IPS-11a (cell line): ENCODE results near the gene ERC2.

Experiments used
- H3K4me3 ChIP-seq: one replicate; pipeline ENCODE4 v1.5.1; 2013; ENCODE audit warnings: low read depth, low read length, control low read depth

Gene ERC2

DNA sequence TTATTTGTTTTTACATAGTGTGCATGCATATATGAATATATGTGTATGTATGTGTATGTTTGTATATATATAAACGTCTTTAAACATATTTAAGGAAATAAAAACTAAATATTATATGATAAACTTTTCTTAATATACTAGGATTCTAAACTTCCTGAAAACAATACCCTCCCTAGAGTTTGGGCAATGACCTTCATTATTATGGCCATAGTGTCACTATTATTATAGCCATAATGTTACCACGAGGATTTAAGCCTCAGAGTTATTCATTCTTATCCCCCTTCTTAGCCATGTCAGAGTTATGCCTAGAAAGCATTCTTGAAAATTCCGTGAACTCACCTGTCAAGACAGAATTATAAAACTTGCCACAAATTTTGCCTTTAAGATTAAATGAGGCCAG lies 335.5 kb downstream of the ERC2 start:
- no peak overlapping the region for H3K4me3 ChIP-seq

DNA sequence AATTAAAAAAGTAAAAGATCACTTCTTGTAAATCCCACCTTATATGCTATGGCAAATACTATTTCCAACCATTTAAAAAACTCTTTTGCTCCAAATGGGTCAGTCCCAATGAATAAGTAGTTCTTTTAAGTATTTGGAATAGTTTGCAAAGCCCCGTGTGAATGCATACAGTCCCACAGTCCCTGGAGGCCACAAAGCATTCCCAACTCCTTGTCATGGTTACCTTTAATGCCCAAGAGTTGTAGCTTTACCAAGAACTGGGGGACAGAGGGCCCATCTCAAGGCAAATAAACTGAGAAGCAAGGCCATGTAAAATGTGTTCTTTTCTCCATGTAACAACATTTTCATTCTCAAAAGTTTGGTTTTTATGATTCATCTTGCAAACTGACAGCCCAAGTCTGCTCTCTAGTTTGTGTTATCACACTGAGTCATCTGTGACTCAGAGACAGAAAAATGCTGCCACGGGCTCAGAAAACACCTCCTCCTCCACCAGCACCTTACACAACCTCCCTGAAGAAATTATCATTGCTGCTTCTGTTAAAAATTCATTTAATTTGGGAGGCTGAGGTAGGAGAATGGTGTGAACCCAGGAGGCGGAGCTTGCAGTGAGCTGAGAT lies 336.2 kb downstream of the ERC2 start:
- no peak overlapping the region for H3K4me3 ChIP-seq

DNA sequence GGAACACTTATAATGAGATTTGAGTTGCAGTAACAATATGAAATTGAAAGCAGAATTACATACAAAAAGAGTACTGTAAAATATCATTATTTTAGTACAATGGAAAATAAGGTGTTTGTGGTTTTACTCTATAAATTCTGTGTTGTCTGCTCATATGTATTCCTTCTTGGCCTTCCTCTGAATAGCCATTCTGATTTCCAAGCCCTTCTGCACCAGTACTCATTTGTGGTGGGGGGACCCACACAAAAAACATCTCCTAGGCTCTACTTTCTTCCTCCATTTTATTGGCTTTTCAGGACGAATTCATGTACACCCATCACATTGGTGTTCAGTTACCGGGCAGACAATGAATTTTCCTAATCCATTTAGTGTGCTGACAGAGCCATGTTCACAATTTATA lies 338.2 kb downstream of the ERC2 start:
- no peak overlapping the region for H3K4me3 ChIP-seq

- H3K4me3 ChIP-seq = no peak overlapping the region
Observed at GRCh38 chr3:56126632-56127031, 341.6 kb downstream of the ERC2 start.

DNA sequence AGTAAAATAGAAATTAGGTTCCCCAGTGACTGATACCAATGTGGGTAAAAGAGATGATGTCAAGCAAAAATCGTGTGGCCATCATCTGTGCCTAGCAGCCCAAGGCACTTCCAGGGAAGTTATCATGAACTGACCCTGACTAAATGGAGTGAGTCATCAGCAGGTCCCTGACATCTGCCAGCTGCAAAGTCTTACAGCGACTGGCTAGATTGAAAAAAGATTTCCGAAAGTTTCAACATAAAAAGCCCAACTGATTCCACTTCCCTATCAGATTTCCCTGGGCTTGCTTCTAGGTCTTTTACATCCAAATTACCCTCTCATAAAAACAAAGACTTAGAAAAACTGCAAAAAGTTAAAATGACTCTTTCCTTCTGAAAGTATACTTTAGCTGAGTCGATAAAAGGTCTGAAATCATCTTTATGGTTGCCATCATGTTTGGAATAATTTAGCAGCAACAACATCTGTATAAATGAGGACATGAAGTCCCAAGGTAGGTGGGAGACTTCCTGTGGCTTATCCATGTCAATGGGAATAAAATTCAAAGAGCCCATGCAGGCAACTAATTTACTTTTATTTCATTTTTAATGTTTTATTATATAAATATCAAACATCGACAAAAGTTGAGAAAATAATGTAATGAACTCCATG lies 342.8 kb downstream of the ERC2 start:
- H3K4me3 ChIP-seq = no peak overlapping the region

DNA sequence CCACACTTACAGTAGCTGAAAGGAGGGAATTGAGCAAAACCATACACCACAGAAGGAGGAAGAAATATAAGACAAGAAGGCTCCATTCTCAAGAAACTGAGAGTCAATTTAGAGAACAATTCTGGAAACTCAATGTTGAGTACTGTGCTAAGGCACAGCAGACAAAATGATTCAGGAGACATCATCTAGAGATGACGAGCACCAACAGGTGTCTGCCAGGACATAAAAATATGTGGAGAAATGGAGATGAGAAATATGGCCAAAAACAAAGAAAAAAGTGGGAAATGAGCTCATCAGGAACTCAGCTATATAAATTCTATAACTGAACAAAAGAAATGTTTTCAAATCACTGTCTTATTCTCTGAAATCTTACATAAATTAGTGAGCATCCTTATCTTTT lies 343.7 kb downstream of the ERC2 start:
- no peak overlapping the region for H3K4me3 ChIP-seq

GRCh38 chr3:56123487-56123886 lies 344.8 kb downstream of the ERC2 start:
- no peak overlapping the region for H3K4me3 ChIP-seq

- H3K4me3 ChIP-seq = no peak overlapping the region
Observed at GRCh38 chr3:56122911-56123310, 345.4 kb downstream of the ERC2 start.

GRCh38 chr3:56121716-56122115 lies 346.6 kb downstream of the ERC2 start:
- no peak overlapping the region for H3K4me3 ChIP-seq

- H3K4me3 ChIP-seq = no peak overlapping the region
Observed at GRCh38 chr3:56119575-56120349, 348.5 kb downstream of the ERC2 start.

DNA sequence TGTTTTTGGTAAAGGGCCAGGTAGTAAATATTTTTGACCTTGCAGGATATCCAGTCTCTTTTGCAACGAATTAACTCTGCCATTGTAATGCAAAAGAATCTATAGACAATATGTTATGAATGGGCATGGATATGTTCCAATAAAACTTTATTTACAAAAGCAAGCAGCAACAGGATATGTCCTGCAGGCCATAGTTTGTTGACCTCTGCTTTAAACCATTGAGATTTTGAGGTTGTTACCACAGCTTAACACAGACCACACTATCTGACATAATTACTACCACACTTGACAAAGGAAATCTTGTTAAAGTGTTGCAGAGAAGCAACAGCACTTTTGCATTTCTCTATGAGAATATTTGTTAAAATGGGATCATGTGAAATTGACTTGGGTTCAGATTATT lies 349.3 kb downstream of the ERC2 start:
- no peak overlapping the region for H3K4me3 ChIP-seq

- no peak overlapping the region for H3K4me3 ChIP-seq
Observed at GRCh38 chr3:56115698-56116097, 352.6 kb downstream of the ERC2 start.

GRCh38 chr3:56115199-56115598 lies 353.1 kb downstream of the ERC2 start:
- H3K4me3 ChIP-seq = no peak overlapping the region

- H3K4me3 ChIP-seq = no peak overlapping the region
Observed at GRCh38 chr3:56113908-56114307, 354.4 kb downstream of the ERC2 start.

GRCh38 chr3:56113231-56113630 lies 355.0 kb downstream of the ERC2 start:
- no peak overlapping the region for H3K4me3 ChIP-seq

GRCh38 chr3:56111606-56112304 lies 356.5 kb downstream of the ERC2 start:
- H3K4me3 ChIP-seq = no peak overlapping the region

DNA sequence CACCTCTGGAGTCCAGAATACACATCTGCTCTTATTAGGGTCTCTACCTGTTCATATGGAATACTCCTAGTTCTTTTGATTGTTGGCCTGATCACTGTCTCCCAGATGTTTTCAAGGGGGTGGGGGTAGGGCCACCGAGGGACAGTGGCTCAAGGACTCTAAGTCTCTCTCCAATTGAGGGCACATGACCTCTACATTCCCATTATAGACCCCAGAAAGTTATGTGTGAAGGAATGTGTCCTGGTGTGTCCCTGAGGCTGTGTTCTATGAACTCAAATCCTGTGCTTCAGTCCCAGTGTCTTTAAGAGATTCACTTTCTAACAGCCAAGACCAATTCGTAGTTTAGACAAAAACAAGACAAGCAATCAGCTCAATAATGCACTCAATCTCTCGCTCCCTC lies 357.4 kb downstream of the ERC2 start:
- no peak overlapping the region for H3K4me3 ChIP-seq

- H3K4me3 ChIP-seq = no peak overlapping the region
Observed at GRCh38 chr3:56107157-56107556, 361.1 kb downstream of the ERC2 start.

GRCh38 chr3:56102032-56102431 lies 366.2 kb downstream of the ERC2 start:
- H3K4me3 ChIP-seq = no peak overlapping the region

GRCh38 chr3:56101576-56101975 lies 366.7 kb downstream of the ERC2 start:
- no peak overlapping the region for H3K4me3 ChIP-seq

GRCh38 chr3:56096999-56097398 lies 371.3 kb downstream of the ERC2 start:
- no peak overlapping the region for H3K4me3 ChIP-seq

GRCh38 chr3:56094170-56094569 lies 374.1 kb downstream of the ERC2 start:
- H3K4me3 ChIP-seq = no peak overlapping the region
